C4-2B (cell line): ENCODE data around the gene FCRL2.
"Not testable (repeated sequence)": the region's sequence is repeated elsewhere in the genome, so short reads cannot be mapped to it uniquely, and the experiment has no call there.

ENCODE experiments used
- H3K27ac ChIP-seq: fragments of 450-650 bp; 2 replicates; pipeline ENCODE4 v1.5.1; 2017
- CTCF ChIP-seq: fragments of 450-650 bp; conservative IDR thresholded peaks from 2 replicates; pipeline ENCODE4 v1.5.1; 2017; ENCODE audit warnings: mild to moderate bottlenecking
- ZFX ChIP-seq: fragments of 450-650 bp; IDR thresholded peaks from 2 replicates; pipeline ENCODE4 v1.6.1; 2017

FCRL2 gene

GRCh38 chr1:157753611-157754010 is 23.3 kb downstream of the FCRL2 start:
- TF ChIP-seq CTCF (no peak), ZFX (no peak)
- H3K27ac ChIP-seq, result no peak overlapping the region

DNA sequence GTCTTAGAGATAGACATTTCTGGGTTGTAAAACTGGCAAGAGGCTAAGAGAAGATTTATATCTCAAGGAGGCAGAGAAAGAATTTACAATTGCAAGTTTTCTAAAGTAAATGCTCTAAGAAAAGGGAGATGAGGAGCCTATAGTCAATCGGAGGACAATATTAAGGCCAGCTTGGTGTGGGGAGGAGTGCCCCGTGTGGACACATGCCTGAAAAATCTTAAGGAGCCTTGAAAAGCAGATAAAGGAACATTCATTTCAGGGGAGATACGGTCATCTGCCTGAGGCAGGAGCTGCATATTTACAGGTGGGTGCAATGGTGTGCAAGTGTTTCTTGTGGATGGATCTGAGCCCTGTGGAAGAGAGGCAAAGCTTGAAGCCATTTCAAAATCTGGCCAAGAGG is 25.6 kb downstream of the FCRL2 start:
- no peak overlapping the region for H3K27ac ChIP-seq
- TF ChIP-seq CTCF, result no peak; the same call in 1 of the 2 replicates
- TF ChIP-seq ZFX, result no peak

GRCh38 chr1:157748262-157748817 is 28.6 kb downstream of the FCRL2 start:
- no peak for TF ChIP-seq ZFX
- TF ChIP-seq CTCF, result no peak
- H3K27ac ChIP-seq, result no peak overlapping the region

DNA sequence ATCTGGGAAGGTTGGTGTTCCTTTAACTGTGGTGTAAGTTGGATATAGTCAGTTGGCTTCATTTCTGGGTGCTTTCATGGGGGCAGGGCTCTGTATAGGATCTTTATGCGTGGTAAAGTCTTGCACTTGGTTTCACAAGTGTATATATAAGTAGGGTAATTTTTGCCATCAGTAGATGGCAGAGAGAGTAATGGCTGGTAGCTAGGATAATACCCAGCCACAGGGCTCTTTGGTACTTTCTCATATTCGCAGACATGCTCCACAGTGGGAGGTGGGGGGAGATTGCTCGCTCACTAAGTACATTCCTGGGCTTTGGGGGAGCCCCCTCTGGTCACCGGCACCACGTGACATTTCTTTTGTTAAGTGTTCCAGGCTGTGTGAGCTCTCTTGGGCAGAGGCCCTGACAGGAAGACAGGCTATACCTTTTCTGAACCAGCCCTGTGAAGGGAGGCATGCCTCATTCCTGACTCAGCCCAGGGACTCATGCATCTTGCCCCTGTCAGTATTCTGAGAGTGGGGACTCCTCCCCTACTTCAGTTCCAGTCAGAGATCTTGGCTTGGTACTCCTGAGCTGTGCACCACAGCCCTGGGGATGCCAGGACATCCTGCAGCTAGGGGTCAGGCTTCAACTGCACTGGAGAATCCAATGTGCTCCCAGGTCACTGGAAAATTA is 37.6 kb downstream of the FCRL2 start:
- TF ChIP-seq ZFX (no peak), CTCF (no peak)
- no peak overlapping the region for H3K27ac ChIP-seq

- not testable (repeated sequence) for H3K27ac ChIP-seq
These were observed 40.9 kb downstream of the FCRL2 start for GRCh38 chr1:157735991-157736390.

GRCh38 chr1:157734321-157734720 is 42.6 kb downstream of the FCRL2 start:
- no peak for TF ChIP-seq CTCF
- TF ChIP-seq ZFX, result no peak

DNA sequence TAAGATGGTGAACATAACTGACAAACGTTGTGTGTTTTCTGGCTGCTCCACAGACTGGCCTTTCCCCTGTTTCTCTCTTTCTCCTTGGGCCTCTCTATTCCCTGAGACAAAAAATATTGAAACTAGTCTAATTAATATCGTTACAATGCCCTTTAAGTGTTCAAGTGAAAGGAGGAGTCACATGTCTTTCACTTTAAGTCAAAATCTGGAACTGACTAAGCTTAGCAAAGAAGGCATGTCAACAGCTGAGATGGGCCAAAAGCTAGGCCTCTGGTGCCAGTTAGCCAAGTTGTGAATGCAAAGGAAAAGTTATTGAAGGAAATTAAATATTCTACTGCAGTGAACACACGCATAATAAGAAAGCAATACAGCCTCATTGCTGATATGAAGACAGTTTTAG is 44.2 kb downstream of the FCRL2 start:
- no peak overlapping the region for H3K27ac ChIP-seq
- TF ChIP-seq ZFX, result no peak
- no peak for TF ChIP-seq CTCF

More at GRCh38 chr1:157734321-157734720, 42.6 kb downstream of the FCRL2 start:
- no peak overlapping the region for H3K27ac ChIP-seq

- no peak overlapping the region for H3K27ac ChIP-seq
- no peak for TF ChIP-seq CTCF
- TF ChIP-seq ZFX, result no peak
These were observed 51.7 kb downstream of the FCRL2 start for GRCh38 chr1:157725221-157725577.
